NT2/D1 (cell line): ENCODE data around the gene NBAS.

Source experiments
- DNase-seq: peaks from one replicate; pipeline ENCODE4 v3.0.0-alpha.2; 2011; ENCODE audit warnings: low read depth, low spot score
- H3K27me3 ChIP-seq: 2 replicates; pipeline ENCODE4 v1.6.0; 2011; ENCODE audit warnings: mild to moderate bottlenecking; ENCODE audit not compliant: insufficient read length, insufficient read depth
- H3K36me3 ChIP-seq: 2 replicates; pipeline ENCODE4 v1.6.1; 2011; ENCODE audit warnings: mild to moderate bottlenecking, low read length, mixed read lengths; ENCODE audit not compliant: insufficient read depth, insufficient read length
- H3K4me1 ChIP-seq: 2 replicates; pipeline ENCODE4 v1.5.1; 2011; ENCODE audit not compliant: insufficient read depth, insufficient read length
- H3K4me3 ChIP-seq: 2 replicates; pipeline ENCODE4 v1.5.1; 2011; ENCODE audit warnings: low read depth; ENCODE audit not compliant: insufficient read length
- H3K9ac ChIP-seq: 2 replicates; pipeline ENCODE4 v1.6.0; 2011; ENCODE audit warnings: low read depth; ENCODE audit not compliant: insufficient read length
- H3K9me3 ChIP-seq: 2 replicates; pipeline ENCODE4 v1.5.1; 2011; ENCODE audit warnings: mild to moderate bottlenecking, low read length; ENCODE audit not compliant: insufficient read depth
- SUZ12 ChIP-seq: IDR thresholded peaks from 2 replicates; pipeline ENCODE4 v1.6.1; 2011; ENCODE audit not compliant: insufficient read length, insufficient read depth; ENCODE audit errors: extremely low read depth
- YY1 ChIP-seq: IDR thresholded peaks from 2 replicates; pipeline ENCODE4 v1.6.1; 2011; ENCODE audit not compliant: insufficient read length, insufficient read depth
- ZNF274 ChIP-seq: IDR thresholded peaks from 2 replicates; pipeline ENCODE4 v1.6.1; 2011; ENCODE audit warnings: mild to moderate bottlenecking, low read depth, low read length

NBAS gene

DNA sequence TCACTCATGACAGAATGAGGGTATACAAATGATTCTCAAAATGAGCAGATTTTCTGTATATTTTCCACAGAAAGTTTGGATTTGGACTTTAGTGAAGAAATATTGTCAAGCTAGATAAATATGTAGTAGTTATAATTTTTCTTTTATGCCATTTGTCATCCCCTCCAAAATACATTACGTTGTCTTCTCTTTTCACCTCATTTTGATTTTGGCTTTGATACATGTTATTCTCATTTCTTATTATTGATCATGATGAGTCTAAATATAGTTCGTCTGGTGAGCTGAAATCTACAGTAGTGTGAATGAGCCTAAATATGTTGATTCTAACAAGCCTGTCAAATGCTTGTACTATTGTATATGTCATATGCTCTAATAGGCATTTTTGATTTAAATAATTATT, 42.8 kb upstream of the NBAS start:
- H3K4me3 ChIP-seq: no peak overlapping the region
- no peaks in the 10 kb centered on the region for H3K27me3 ChIP-seq
- H3K9me3 ChIP-seq: no peaks in the 10 kb centered on the region
- no peak for TF ChIP-seq YY1
- no peak overlapping the region for H3K9ac ChIP-seq
- DNase-seq: no peak
- H3K4me1 ChIP-seq: no peaks in the 10 kb centered on the region
- peaks cover 95% of the 10 kb centered on the region for H3K36me3 ChIP-seq

GRCh38 chr2:15603044-15603765, 42.1 kb upstream of the NBAS start:
- H3K4me1 ChIP-seq: no peaks in the 10 kb centered on the region
- no peak for DNase-seq
- H3K27me3 ChIP-seq: no peaks in the 10 kb centered on the region
- peaks cover 95% of the 10 kb centered on the region for H3K36me3 ChIP-seq
- H3K9me3 ChIP-seq: no peaks in the 10 kb centered on the region
- no peak overlapping the region for H3K9ac ChIP-seq
- no peak overlapping the region for H3K4me3 ChIP-seq
- no peak for TF ChIP-seq SUZ12
- TF ChIP-seq ZNF274: no peak
- no peak for TF ChIP-seq YY1

GRCh38 chr2:15602393-15602792, 41.3 kb upstream of the NBAS start:
- DNase-seq: no peak
- no peak for TF ChIP-seq ZNF274
- no peak for TF ChIP-seq SUZ12
- no peak for TF ChIP-seq YY1
- Histone ChIP-seq H3K27me3 (no peaks in the 10 kb centered on the region), H3K36me3 (peaks cover 92% of the 10 kb centered on the region), H3K9me3 (no peaks in the 10 kb centered on the region), H3K4me3 (no peak overlapping the region), H3K9ac (no peak overlapping the region), H3K4me1 (no peaks in the 10 kb centered on the region)

GRCh38 chr2:15601681-15602080, 40.5 kb upstream of the NBAS start:
- peaks cover 92% of the 10 kb centered on the region for H3K36me3 ChIP-seq

GRCh38 chr2:15599994-15600393, 38.9 kb upstream of the NBAS start:
- Histone ChIP-seq H3K9ac (no peak overlapping the region), H3K9me3 (no peaks in the 10 kb centered on the region), H3K4me1 (no peaks in the 10 kb centered on the region), H3K4me3 (no peak overlapping the region), H3K27me3 (no peaks in the 10 kb centered on the region), H3K36me3 (peaks cover 92% of the 10 kb centered on the region)
- TF ChIP-seq SUZ12 (no peak), ZNF274 (no peak), YY1 (no peak)
- no peak for DNase-seq

More at GRCh38 chr2:15601681-15602080, 40.5 kb upstream of the NBAS start:
- TF ChIP-seq SUZ12 (no peak), ZNF274 (no peak), YY1 (no peak)
- no peaks in the 10 kb centered on the region for H3K4me1 ChIP-seq
- H3K9ac ChIP-seq: no peak overlapping the region
- DNase-seq: no peak
- H3K4me3 ChIP-seq: no peak overlapping the region
- H3K27me3 ChIP-seq: no peaks in the 10 kb centered on the region
- no peaks in the 10 kb centered on the region for H3K9me3 ChIP-seq

- Histone ChIP-seq H3K4me3 (no peak overlapping the region), H3K36me3 (peaks cover 75% of the 10 kb centered on the region), H3K9ac (no peak overlapping the region), H3K27me3 (no peaks in the 10 kb centered on the region), H3K9me3 (no peaks in the 10 kb centered on the region), H3K4me1 (no peaks in the 10 kb centered on the region)
- TF ChIP-seq ZNF274 (no peak), YY1 (no peak), SUZ12 (no peak)
- no peak for DNase-seq
Observed at GRCh38 chr2:15596968-15597367, 35.8 kb upstream of the NBAS start.

GRCh38 chr2:15596350-15596749, 35.2 kb upstream of the NBAS start:
- Histone ChIP-seq H3K4me1 (no peaks in the 10 kb centered on the region), H3K4me3 (no peak overlapping the region), H3K9ac (no peak overlapping the region), H3K36me3 (peaks cover 69% of the 10 kb centered on the region), H3K27me3 (no peaks in the 10 kb centered on the region), H3K9me3 (no peaks in the 10 kb centered on the region)
- DNase-seq: no peak
- TF ChIP-seq YY1 (no peak), SUZ12 (no peak), ZNF274 (no peak)

DNA sequence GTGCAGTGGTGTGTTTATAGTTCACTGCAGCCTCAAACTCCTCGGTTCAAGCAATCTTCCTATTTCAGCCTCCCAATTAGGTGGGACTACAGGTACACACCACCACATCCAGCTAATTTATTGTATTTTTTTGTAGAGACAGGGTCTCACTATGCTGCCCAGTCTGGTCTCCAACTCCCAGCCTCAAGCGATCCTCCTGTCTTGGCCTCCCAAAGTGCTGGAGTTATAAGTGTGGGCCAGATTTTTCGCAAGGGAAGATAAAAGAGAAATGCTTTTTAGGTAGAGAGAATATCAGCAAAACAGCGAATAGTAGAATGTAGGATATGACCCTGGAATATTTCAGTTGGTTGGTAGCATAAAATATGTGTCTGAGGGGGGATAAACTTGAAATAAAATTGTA, 34.8 kb upstream of the NBAS start:
- Histone ChIP-seq H3K9me3 (no peaks in the 10 kb centered on the region), H3K4me1 (no peaks in the 10 kb centered on the region), H3K4me3 (no peak overlapping the region), H3K9ac (no peak overlapping the region), H3K36me3 (peaks cover 65% of the 10 kb centered on the region), H3K27me3 (no peaks in the 10 kb centered on the region)
- TF ChIP-seq SUZ12 (no peak), ZNF274 (no peak), YY1 (no peak)
- DNase-seq: no peak
